ENCODE measurements around the gene ZSWIM9.

DNA sequence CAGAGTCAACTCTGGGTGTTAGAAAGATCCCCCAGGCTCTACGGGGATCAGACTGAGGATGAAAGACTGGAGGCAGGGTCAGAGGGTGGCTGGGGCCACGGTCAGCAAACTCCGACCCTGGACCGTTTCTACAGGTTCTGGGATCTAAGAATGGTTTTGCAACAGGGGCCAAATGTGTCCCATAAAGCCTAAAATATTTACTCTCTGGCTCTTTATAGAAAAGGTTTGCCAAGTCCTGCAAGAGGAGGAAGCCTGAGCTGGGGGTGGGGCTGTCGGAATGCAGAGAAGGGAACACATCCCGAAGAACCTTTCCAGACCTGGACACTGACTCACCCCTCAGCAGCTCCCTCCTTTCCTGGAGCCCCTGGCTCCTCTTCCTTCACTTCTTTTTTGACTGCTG is 21.1 kb upstream of the ZSWIM9 start:
- no peak for TF ChIP-seq POLR2A (IDR thresholded peaks at IDR 0.05)
- no peak for TF ChIP-seq CTCF (IDR thresholded peaks at IDR 0.05)
